ENCODE data around the gene CNTN5. TPM values are rescaled to one million over a fixed set of nuclear protein-coding genes. Genes with fewer than 3 reads are reported as not detected.

Gene CNTN5
- total and polyA plus RNA-seq, 2 donors (not counting 1 experiment from before 2014, with no cell fraction given): not detected

DNA sequence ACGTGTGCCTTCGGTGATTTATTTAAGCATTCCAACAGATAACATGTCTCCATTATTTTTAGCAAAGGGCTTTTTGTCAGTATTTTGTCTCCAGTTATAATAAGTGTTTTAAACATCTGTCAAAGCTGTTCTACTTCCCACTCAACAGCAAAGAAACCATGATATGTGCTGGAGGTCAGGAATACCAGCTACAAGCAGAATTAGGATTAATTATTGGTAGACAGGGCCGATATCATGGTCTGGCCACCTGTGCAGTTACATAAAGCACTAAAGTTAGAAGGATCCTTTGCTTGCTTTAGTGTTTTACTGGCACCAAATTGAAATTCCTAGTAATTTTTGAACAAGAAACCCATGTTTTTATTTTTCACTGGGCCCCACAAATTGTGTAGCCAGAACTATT, 1075.1 kb downstream of the CNTN5 start:
- TF ChIP-seq EZH2 (IDR thresholded peaks at IDR 0.05; ENCODE audit: borderline replicate concordance, insufficient read depth, low read depth, low read length, poor library complexity, severe bottlenecking): no peak
- no peak for TF ChIP-seq CTCF (IDR thresholded peaks at IDR 0.05)
- Mint-ChIP-seq H3K27ac (no peak overlapping the region), H3K4me1 (no peaks in the 10 kb centered on the region), H3K9me3 (ENCODE audit: insufficient read depth) (peaks cover 7% of the 10 kb centered on the region), H3K4me3 (no peak overlapping the region), H3K27me3 (no peaks in the 10 kb centered on the region)
- Histone ChIP-seq H3K27ac (ENCODE audit: low read length in 2 of 2) (no peak overlapping the region), H3K36me3 (replicated peaks in 1 of 2; ENCODE audit: control extremely low read depth in 1 of 2, control insufficient read depth in 1 of 2, extremely low read depth in 1 of 2, insufficient read depth in 2 of 2, low read length in 1 of 2) (no peaks in the 10 kb centered on the region), H3K4me1 (ENCODE audit: control insufficient read depth in 2 of 2, insufficient read depth in 2 of 2, low read length in 2 of 2) (no peaks in the 10 kb centered on the region), H3K27me3 (replicated peaks in 1 of 4; ENCODE audit: control extremely low read depth in 1 of 4, control insufficient read depth in 3 of 4, insufficient read depth in 4 of 4, low read length in 3 of 4) (no peaks in the 10 kb centered on the region), H4K20me1 (ENCODE audit: control insufficient read depth, insufficient read depth, low read length, poor library complexity, severe bottlenecking) (no peaks in the 10 kb centered on the region), H3K9ac (ENCODE audit: low read length) (no peak overlapping the region), H3K4me3 (ENCODE audit: control extremely low read depth in 1 of 5, extremely low read depth in 1 of 5, insufficient read depth in 1 of 5, low read depth in 2 of 5, low read length in 4 of 5) (no peak overlapping the region), H3K79me2 (ENCODE audit: control insufficient read depth, insufficient read depth, low read length) (no peaks in the 10 kb centered on the region), H3K9me3 (ENCODE audit: control extremely low read depth in 1 of 3, control insufficient read depth in 2 of 3, insufficient read depth in 1 of 3, low read length in 2 of 3) (no peaks in the 10 kb centered on the region), H2AFZ (ENCODE audit: insufficient read depth, low read depth, low read length, poor library complexity, severe bottlenecking) (no peak overlapping the region), H3K4me2 (replicated peaks; ENCODE audit: low read depth, low read length, poor library complexity, severe bottlenecking) (no peak overlapping the region)
- ChIA-PET CTCF (no interaction called here), POLR2A (no interaction called here)
- intact Hi-C loops (cut with micrococcal nuclease): no loop called here
- ATAC-seq (ENCODE audit: low read depth): no peak
- no peak for DNase-seq
- WGBS (ENCODE audit: insufficient coverage): no CpG with 5 or more reads among the region's 3 CpGs

GRCh38 chr11:100098560-100098959, 1077.8 kb downstream of the CNTN5 start:
- ChIA-PET CTCF (no interaction called here), POLR2A (no interaction called here)
- H3K27ac ChIP-seq (ENCODE audit: low read length in 2 of 2): no peak overlapping the region
- ATAC-seq (ENCODE audit: low read depth) (no peak), DNase-seq (no peak)
- no peak overlapping the region for H3K9ac ChIP-seq (ENCODE audit: low read length)
- Mint-ChIP-seq H3K9me3 (ENCODE audit: insufficient read depth) (peaks cover 12% of the 10 kb centered on the region), H3K27ac (no peak overlapping the region), H3K4me1 (no peaks in the 10 kb centered on the region), H3K4me3 (no peak overlapping the region), H3K27me3 (no peaks in the 10 kb centered on the region)
- H3K36me3 ChIP-seq (replicated peaks in 1 of 2; ENCODE audit: control extremely low read depth in 1 of 2, control insufficient read depth in 1 of 2, extremely low read depth in 1 of 2, insufficient read depth in 2 of 2, low read length in 1 of 2): no peaks in the 10 kb centered on the region
- intact Hi-C loops (cut with micrococcal nuclease): no loop called here
- no peaks in the 10 kb centered on the region for H3K9me3 ChIP-seq (ENCODE audit: control extremely low read depth in 1 of 3, control insufficient read depth in 2 of 3, insufficient read depth in 1 of 3, low read length in 2 of 3)
- no peak overlapping the region for H2AFZ ChIP-seq (ENCODE audit: insufficient read depth, low read depth, low read length, poor library complexity, severe bottlenecking)
- no peaks in the 10 kb centered on the region for H3K79me2 ChIP-seq (ENCODE audit: control insufficient read depth, insufficient read depth, low read length)
- 93% methylated on average over 2 of the region's 3 CpGs for WGBS (ENCODE audit: insufficient coverage)
- no peak overlapping the region for H3K4me3 ChIP-seq (ENCODE audit: control extremely low read depth in 1 of 5, extremely low read depth in 1 of 5, insufficient read depth in 1 of 5, low read depth in 2 of 5, low read length in 4 of 5)
- no peak overlapping the region for H3K4me2 ChIP-seq (replicated peaks; ENCODE audit: low read depth, low read length, poor library complexity, severe bottlenecking)
- no peaks in the 10 kb centered on the region for H3K4me1 ChIP-seq (ENCODE audit: control insufficient read depth in 2 of 2, insufficient read depth in 2 of 2, low read length in 2 of 2)
- H3K27me3 ChIP-seq (replicated peaks in 1 of 4; ENCODE audit: control extremely low read depth in 1 of 4, control insufficient read depth in 3 of 4, insufficient read depth in 4 of 4, low read length in 3 of 4): no peaks in the 10 kb centered on the region
- no peaks in the 10 kb centered on the region for H4K20me1 ChIP-seq (ENCODE audit: control insufficient read depth, insufficient read depth, low read length, poor library complexity, severe bottlenecking)
- no peak for TF ChIP-seq EZH2 (IDR thresholded peaks at IDR 0.05; ENCODE audit: borderline replicate concordance, insufficient read depth, low read depth, low read length, poor library complexity, severe bottlenecking)
- no peak for TF ChIP-seq CTCF (IDR thresholded peaks at IDR 0.05)

Measured in B cell (primary cell).